Activated CD4-positive, alpha-beta T cell treated with anti-CD3 and anti-CD28 coated beads for 4 hours (primary cell): ENCODE data around the gene WASF2.
"Not testable (repeated sequence)": the region's sequence is repeated elsewhere in the genome, so short reads cannot be mapped to it uniquely, and the experiment has no call there.

Experiments
- DNase-seq, 2 donors: peaks; one replicate each; pipeline ENCODE4 v3.0.0-alpha.2; 2020

Gene WASF2

DNA sequence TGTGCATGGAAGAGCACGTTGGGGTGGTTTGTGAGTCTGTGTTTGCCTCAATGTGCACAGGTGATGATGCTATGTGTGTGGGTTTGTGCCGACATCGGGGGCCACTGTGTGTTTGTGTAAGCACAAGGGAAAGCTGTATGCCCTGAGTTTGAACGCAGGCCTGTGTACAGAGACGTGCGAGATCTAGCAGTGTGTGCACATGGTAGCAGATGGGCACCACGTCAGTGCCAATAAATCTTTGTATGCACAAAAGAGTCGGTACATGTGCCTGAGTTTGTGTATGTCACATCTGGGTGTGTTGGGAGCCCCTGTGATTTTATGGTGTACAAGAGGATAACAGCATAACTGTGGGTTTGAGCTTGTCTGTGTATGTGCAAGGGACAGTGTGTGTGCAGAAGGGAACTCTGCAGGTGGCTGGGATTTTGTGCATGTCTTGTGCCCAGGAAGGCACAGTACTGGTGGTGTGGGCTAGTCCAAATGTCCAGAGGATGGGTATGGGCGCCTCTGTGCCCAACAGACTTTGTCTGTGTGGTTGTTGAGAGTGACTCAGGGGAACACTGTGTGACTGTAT, 32.0 kb upstream of the WASF2 start:
- no peak for DNase-seq

DNA sequence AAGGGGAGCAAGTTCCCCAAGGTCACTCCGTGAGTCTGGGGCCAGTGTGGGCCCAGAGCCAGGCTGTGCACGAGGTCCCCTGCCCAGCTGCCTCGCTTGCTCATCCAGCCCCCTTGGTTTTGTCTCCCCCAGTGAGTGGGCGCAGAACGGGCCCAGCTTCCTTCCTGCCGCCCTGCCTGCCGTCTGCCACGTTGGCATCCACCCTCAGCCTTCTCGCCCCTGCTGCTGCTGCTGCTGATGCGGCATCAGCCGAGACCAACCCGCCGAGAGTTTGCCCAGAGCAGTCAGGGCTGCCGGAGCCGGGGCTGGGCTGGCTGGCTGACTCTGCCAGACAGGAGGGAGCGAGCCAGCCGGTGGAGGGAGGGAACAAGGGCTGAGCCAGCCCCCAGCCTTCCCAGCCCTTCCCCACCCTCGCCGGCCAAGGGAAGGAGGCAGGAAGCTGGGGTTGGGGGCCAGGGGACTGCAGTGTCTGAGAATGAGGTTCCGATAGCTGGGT, 31.4 kb upstream of the WASF2 start:
- peak; percentile 48 to 72 for DNase-seq

DNA sequence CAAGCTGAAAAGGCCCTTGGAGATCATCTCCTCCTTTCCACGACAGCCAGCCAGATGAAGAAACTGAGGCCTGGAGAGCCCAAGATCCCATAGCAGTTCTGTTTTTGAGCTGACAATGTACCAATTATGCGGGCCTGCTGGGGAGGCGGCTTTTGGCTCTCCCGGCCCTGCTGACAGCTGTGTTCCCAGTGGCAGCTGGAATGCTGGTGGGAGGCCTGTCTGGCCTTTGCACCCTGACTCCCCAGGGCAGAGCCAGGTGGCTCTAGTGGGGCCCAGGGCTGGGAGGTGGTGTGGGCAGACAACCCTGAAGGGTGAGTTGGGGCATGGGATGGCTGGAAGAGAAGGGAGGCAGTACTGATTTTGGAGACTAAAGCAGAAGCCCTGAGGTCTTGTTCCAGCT, 30.7 kb upstream of the WASF2 start:
- no peak for DNase-seq

DNA sequence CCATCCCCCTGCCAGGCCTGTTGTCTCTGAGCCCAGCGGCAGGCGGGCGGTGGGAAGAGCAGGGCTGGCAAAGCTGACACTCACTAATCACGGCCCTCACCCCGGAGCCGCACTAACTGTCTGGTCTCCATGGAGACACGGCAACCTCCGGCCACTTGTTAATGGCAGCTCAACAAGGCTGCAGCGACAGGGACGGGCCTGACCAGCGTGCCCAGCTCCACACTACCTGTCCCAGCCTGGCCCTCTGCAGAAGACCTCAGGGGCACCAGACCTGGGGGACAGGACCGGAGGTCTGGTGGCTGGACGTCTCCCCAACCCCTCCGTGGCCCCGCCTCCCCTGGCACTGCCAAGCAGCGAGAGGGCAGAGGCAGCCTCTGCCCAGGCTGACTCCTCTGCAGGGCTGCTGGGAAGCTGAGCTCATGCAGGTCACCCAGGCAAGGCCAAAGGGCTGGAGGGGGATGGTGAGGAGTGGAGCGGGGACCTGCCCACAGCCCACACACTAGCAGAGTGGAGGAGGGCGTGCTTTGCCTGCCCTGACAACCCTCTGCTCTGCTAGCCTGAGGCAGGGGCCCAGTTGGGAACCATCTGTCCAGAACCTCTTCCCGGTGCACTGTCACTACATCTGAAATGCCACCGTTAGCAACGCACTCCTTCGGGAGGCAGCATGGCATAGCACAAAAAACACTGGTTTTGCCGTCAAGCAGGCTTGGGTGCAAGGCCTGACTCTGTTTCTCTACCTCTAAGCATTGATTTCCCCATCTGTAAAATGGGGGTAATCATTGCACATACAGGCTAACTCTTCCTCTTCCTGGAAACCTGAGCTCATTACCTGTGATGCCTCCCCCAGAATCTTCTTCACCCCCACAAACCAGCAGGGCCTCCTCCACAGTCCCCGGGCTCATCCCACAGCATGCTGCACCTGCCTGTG, 29.6 kb upstream of the WASF2 start:
- no peak for DNase-seq

DNA sequence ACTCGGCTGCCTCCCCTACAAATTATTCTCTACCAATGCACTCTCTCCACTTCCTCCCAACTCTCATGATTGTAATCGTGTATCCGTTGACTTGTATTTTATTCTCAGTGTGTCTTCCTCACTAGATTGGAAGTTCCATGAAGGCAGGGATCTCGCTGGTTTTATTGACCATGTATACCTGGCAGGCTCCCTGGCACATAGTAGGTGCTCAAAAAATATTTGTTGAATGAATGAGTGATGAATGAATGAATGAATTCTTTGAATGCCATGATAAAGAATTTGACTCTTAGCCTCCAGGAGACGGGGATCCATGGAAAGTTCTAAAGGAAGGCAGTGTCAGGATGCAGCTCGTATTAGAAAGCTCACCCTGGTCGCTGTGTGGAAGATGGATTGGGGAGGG, 28.8 kb upstream of the WASF2 start:
- no peak for DNase-seq

DNA sequence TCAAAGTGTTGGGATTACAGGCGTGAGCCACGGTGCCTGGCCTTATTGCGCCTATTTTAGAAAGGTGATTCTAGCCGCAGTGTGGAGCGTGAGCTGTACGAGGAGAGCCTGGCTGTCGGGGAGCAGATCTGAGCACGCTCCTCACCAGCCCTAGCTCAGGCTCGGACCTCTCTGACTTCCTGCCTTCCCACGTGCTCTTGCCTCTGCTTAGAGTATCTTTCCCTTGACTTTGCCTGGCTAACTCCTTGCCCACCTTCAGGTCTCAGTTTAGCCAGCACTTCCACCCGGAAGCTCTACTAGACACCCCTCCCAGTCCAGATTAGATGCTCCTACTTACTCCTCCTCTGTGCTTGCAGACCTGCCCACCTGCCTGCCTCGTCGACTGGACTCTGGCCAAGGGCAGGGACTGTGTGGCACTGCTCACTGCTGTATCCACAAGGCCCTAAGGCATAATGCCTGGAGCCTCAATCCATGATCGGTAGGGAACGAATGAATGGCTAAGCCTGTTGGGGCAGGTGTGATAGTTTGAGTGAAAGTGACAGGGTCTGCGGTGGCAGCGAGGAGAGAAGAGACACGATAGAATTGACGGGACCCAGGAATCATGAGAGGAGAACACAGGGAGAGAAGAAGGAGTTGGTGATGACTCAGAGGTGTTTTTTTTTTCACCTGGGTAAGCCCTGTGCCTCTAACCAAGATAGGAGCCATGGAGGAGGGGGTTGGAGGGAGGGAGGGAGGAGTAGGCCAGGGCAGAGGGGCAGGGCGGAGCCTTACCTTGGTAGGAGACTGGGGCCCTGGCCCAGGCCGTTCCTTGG, 28.1 kb upstream of the WASF2 start:
- DNase-seq = no peak

DNA sequence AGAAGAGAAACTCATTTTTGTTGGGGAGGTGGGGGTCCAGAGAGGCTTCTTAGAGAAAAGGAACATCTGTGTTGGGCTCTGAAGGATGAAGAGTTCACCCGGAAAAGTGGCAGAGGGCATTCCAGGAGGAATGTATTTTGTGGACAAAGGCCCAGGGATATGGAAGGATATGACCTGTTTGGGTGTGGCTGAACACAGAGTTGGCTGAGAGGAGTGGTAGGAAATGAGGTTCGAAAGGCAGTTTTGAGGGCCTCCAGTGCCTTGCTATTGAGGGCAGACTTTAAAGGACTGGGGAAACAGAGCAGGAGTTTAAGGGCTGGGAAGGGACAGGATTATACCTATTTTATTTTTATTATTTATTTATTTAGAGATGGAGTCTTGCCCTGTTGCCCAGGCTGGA, 27.3 kb upstream of the WASF2 start:
- DNase-seq = no peak

DNA sequence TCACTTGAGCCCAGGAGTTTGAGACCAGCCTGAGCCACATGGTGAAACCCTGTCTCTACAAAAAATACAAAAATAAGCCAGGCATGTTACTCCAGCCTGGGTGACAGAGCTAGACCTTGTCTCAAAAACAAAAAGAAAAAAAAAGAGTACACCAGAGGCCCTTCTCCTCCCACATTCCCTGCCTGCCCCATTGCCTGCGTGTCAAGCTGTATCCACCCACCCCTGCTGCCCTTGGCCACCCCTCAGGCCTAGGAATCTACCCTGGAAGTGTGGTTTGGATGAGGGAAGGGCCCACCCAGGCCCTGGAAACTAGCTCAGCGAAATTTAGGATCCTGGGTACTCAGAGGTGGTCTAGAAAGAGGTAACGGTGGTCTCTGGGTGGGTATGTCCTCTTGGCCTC, 25.7 kb upstream of the WASF2 start:
- no peak for DNase-seq

DNA sequence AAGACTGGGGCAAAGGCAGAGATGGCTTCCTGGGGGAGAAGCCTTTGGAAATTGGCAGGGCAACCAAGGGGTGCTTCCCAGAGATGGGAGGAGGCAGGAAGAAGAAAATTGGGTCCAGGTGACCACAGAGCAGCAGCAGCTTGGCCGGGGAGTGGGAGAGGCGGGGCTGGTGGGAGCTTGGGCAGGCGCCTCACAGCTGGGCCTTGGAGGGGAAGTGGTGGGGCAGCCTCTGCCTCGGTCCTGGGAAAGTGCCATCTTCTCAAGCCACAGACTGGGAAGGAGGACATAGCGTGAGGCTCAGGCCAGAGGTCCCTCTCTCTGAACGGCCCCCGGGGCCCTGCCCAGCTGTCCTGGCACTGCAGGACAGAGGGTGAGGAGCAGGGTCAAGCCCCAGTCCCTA, 24.0 kb upstream of the WASF2 start:
- DNase-seq = no peak

DNA sequence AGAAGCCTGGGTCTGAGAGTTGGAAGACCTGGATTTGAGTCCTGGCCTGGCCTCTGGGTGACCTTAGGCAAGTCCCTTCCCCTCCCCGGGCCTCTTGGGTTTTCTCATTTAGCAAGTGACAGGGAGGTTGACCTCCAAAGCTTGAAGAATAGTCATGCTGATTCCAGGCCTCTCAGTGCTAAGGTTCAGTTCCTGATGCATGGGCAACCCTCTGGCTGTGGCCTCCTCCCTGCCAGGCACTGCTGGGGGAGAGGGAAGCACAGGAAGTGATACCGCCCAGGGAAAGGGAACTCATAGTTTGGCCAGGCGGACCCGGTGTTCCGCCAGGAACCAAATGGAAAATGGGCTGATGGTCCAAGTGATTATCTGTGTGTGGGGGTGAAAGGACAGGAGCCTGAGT, 23.6 kb upstream of the WASF2 start:
- DNase-seq = no peak

DNA sequence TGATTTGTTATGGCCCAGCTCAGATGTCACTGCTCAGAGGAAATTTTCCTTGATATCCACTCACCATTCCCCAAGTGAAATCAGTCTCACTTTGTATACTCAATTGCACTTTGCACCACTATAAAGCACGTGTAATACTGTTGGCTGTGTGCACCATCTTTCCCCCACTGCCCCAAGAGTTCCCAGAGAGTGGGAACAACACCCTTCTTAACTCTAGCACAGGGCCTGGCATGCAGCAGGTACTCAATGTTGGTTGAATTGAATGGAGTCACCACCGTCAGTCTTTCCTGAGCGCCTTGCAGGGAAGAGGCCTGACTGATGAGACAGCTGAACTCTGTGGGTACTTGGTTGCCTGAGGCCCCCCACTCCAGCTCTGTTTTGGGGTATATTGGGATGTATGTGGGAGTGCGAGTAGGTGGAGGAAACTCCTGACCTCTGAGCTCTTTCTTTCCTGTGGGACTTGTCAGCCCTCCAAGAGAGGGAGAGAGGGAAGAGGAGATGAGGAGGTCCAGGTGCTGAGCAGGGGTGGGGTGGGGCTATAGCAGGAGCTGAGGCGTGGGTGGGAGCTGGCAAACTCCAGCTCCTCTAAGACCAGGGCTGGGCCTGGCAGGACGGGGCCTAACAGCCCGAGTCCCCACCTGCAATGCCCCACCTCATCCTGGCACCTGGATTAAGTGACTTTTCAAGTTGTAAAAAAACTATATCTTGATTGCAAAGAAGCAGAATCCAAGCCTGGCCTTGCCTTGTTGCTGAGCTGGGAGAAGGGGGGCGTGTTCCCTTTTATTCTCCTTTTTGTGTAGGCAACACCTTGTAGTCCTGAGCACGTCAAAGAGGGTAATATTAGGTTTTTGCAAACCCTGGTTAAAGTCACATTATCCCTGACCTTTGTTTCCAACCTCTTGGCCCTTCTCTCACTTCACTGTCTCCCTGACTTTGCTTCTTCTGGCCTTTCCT, 19.4 kb upstream of the WASF2 start:
- no peak for DNase-seq

DNA sequence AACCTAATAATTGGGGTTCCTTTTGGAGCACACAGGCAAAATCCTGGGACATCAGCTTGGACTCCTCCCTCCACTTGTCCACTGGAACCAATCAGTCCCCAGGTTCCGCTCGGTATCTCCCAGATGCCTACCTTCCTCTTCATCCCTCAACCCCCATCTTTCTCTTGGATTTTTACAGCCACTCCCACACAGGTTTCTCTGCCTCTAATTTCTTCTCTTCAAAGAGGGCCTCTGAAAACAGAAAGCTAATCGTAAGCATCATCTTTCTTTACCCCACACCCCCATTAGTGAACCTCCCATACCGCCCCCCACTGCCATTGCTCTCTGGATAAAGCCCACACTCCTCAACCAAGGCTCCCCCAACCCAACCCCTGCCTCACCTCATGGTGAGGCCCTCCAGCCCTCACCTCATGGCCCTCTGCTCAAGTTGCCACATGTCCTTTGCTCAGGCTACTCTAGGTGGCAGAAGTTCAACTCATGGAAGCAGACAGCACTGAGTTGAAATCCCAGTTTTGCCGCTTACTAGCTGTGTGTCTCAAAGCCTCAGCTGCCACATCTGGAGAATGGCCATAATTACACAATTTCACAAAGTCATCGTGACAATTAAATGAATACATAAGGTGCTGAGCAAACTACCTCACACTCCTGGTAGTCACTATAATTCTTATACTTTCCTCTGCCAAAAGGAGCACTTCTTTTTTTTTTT, 18.1 kb upstream of the WASF2 start:
- no peak for DNase-seq

DNA sequence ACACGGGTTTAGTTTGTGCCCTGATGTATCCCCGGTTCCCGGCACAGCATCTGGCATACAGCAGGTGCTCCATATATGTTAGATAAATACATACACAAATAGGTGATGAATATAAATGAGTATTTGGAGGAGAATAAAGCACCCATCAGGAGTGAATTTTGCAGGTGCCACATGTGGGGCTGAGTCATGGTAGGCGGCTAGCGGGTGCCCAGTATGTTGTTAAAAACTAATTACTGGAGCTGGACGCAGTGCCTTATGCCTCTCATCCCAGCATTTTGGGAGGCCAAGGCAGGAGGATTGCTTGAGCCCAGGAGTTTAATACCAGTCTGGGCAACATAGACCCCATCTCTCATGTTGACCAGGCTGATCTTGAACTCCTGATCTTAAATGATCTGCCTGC, 16.7 kb upstream of the WASF2 start:
- DNase-seq = no peak

DNA sequence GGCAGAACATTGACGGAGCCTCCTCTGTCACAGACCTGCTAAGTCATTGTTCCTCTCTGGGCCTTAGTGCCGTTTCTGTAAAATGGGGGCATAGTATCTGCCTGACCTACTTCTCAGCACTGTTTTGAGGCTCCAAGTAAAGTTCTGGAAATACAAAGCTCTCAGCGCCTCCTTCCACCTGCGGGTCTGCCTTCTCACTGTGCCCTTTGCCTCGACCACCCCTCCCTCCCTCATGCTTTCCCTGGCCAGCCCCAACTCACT, 15.4 kb upstream of the WASF2 start:
- no peak for DNase-seq

DNA sequence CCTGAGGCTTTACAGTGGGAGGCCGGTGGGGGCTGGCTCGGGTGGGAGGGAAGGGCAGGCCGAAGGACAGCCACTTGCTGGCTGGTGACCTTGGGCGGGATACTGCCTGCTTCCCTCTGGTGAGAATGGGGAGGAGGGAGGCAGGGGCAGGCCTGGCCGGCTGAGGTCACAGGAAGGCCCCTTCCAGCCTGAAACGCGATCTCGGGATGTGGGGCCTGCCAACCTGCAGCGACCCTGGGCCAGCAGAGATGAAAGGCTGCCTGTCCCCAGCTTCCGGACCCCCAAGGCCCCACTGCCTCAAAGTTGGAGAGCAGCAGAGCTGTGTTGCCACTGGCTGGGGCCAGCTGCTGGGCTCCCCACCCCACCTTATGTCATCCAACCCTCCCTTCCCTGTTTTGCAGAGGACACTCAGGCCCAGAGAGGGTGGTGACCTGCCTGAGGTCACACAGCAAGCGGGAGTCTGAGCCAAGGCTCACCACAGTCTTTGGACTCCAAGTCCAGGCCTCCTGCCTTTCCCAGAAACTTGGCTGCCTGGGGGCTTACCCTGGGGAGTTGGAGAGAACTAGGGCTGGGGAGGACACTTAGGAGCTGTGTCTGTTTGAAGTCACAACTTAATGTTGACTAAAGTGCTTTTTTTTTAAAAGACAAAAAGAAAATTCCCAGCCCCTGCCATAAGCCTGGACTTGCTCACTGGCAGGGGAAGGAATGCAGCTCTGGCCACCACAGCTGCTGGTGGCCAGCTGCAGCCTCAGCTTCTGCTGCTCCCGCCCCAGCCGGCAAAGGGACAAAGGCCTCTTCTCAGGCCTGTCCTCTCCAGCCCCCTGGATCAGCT, 14.8 kb upstream of the WASF2 start:
- no peak for DNase-seq

DNA sequence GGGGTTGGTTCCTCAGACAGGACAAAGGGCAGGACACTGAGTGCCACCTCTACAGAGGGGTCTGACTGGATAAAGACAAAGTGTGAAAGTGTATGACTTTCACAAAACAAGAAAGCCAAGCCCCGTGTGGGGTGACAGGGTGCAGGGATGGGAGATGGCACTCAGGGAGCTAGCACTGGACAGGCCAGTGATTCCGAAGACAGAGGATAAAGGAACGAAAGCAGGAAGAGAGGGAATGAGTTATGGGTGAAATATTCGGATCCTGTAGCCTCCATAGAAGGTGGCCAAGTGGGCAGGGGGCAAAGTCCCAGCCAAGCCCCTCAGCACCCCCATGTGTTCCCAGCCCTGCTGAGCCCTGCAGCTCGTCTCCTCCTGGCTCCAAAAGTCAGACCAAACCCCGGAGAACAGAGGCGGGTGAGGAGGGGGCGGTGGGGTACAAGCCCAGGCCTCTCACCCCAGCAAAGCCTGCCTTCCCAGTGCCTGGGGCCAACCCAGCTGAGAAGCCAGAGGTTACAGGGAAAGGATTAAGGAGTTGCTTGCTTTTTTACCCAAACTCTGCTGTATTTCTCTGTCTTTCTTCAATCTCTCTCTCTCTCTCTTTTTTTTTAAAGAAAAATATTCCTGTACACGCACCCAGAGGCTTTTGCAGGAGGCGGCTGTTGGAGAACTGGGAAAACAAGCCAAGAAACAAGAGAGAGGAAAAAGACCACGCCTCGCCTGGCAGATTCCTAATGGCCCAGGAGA, 14.0 kb upstream of the WASF2 start:
- no peak for DNase-seq

DNA sequence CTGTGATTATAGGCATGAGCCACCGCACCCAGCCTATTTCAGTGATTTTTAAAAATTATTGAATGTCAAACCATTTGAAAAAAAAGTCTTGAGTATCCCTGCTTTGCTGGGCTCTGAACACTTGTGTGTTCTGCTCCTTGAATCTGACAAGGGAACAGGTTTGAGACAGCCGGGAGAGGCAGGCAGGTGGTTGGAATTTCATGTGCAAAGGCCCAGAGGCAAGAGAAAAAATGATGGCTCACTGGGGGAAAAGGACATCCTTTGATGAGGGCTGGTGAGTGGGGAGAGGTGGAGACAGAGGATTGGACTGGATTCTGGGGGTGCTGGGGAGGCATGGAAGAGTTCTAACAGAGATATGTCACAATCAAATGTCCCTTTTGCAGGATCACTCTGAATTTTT, 13.1 kb upstream of the WASF2 start:
- no peak for DNase-seq

DNA sequence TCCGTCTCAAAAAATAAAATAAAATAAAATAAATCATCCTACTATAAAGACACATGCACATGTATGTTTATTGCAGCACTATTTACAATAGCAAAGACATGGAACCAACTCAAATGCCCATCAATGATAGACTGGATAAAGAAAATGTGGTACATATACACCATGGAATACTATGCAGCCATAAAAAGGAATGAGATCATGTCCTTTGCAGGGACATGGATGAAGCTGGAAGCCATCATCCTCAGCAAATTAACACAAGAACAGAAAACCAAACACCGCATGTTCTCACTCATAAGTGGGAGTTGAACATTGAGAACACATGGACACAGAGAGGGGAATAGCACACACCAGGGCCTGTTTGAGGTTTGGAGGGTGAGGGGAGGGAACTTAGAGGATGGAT, 11.2 kb upstream of the WASF2 start:
- DNase-seq = not testable (repeated sequence)

DNA sequence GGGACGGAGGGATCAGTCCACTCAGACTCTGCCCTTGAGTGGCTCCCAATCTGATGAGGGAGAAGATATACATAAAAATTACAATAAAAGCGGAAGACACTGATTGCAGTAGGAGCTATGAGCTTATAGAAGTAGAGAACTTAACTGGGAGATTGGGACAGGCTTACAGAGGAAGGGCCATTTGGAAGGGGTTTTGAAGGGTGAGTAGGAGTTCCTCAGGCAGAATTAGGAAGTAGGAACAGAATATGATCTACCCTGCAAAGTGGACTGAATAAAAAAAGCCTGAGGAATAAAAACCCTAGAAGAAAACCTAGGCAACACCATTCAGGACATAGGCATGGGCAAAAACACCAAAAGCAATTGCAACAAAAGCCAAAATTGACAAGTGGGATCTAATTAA, 9.2 kb upstream of the WASF2 start:
- DNase-seq = no peak

DNA sequence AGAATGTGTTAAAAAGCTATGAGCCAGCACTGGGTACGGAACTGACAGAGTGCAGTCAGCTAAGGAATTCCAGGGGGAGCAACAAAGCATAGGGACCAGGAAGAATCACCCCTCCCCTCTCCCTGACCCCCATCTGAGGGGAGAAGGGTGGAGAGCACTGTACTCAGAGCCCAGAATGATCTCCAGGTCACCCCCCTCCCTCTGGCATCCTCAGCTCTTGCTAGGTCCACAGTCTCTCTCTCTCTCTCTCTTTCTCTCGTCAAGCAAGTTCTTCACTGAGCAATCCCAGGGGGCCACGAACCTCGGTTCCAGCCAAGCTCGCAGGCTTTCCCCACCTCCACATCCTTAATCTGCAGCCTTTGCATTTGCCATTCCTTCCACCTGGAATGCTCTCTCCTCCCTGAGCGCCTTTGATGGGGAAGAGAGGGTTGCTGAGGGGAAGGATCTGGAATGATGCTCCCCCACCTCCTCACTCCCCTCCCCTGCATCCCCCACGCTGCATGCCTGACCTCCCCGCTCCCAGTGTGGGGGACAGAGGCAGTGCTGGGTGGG, 6.7 kb upstream of the WASF2 start:
- DNase-seq = no peak
